HG03558 (cell line): Measurements from ENCODE around the gene BPIFB3.

ENCODE experiments used
- ATAC-seq: cut with Tn5 transposase; IDR thresholded peaks from one replicate; pipeline ENCODE4 v1.9.1; 2021; ENCODE audit warnings: moderate number of reproducible peaks; ENCODE audit not compliant: unreplicated experiment; ENCODE audit errors: extremely low read depth

Gene BPIFB3

GRCh38 chr20:33015114-33015484 lies 38.6 kb upstream of the BPIFB3 start:
- ATAC-seq = no peak

GRCh38 chr20:33015700-33016580 lies 37.8 kb upstream of the BPIFB3 start:
- no peak for ATAC-seq

- ATAC-seq = no peak
These were observed 37.1 kb upstream of the BPIFB3 start for GRCh38 chr20:33016581-33017109.

DNA sequence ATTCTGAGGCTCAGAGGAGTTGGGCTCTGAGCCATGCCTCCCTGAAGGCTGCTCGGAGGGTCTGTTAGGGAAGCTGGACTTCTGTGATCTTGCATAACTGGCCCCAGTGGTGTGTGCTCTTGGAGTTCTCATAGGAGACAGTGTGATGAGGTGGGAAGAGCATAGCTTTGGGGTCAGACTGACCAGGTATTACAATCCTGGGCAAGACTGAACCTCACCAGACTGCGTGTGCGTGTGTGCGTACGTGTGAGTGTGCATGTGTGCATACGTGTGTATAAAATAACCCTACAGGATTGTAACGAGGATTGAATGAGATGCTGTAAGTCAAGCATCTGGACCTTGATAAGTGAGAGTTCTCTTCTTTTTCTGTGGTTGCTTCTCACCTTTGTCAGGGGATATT lies 36.2 kb upstream of the BPIFB3 start:
- ATAC-seq = no peak

- no peak for ATAC-seq
These were observed 35.4 kb upstream of the BPIFB3 start for GRCh38 chr20:33018169-33018931.

DNA sequence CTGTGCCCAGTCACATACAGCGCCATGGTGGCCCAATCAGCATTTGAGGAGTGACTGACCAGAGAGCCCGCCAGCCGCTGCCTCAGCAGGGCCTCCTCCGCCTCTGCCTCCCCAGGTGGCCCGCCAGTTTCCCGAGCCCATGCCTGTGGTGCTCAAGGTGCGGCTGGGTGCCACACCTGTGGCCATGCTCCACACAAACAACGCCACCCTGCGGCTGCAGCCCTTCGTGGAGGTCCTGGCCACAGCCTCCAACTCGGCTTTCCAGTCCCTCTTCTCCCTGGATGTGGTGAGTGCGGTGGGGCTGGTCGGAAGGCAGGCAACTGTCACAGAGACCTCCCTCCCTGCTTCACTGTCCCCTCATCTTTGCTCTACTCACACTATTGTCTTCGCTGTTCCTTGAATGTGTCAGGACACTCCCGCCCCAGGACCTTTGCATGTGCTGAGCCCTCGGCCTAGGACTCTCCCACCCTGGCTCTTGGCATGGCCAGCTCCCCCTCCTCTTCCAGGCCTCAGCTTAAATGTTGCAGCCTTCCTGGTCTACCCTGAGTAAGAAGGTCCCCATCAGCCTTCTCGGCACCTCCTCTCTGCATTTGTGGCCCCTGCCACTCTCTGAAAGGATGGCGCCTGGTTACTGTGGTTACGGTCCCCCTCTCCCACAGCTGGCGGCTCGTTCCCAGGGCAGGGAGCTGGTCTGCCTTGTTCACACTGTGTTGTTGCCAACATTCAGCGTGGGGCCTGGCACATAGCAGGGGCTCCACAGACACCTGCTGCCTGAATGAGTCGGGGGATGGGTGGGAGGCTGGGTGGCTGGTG lies 34.0 kb upstream of the BPIFB3 start:
- ATAC-seq = no peak

DNA sequence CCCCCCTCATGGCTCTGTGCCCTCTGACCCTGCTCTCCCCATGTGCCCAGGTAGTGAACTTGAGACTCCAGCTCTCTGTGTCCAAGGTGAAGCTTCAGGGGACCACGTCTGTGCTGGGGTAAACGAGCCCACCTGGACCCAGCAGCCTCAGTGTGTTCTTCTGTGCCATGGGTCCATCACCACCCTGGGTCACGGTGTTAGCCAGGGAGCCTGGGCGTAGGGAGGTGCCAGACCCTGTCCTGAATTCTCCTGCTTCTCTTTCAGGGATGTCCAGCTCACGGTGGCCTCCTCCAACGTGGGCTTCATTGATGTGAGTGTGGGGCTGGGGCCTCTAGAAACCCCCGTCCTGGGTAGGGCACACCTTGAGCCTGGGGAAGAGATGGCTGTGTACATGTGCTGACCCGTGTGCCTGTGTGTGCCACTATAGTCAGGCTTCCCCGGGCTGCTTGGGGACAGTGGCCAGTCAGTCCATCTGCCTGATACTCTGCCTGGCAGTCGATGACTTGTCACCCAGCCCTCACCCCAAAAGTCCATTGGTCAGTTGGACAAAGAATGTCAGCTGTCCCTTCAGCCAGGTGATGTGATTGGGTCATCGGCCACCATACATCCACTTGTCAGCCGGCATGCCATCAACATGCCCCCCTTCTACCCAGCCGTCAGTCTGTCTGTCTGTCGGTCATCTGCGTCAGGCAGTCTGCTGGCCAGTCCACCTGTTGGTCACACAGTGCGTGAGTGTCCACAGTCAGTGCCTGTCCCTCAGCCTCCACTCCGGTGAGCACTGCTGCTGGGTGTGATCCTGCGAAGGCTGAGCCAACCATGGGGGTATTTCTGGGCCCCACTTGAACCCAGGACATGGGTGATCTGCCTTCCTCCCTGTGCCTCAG lies 33.2 kb upstream of the BPIFB3 start:
- ATAC-seq = no peak

DNA sequence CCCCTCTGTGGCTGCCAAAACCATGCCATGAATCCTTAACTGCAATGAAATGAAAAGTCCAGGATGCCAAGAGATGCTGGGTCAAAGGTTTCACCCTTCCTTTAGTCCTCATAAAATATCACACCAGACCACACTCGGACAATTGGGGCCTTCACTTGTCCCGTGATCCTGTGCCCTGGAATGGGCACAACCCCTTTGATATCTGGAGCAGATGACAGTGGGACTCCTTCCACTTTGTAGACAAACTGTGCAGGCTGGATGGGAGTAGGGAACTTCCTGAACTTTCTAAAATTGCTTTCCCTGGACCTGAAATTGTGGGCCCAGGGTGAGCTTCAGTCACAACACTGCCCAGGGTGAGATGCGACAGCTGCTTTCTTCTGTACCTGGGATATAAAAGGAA lies 31.8 kb upstream of the BPIFB3 start:
- ATAC-seq = no peak

DNA sequence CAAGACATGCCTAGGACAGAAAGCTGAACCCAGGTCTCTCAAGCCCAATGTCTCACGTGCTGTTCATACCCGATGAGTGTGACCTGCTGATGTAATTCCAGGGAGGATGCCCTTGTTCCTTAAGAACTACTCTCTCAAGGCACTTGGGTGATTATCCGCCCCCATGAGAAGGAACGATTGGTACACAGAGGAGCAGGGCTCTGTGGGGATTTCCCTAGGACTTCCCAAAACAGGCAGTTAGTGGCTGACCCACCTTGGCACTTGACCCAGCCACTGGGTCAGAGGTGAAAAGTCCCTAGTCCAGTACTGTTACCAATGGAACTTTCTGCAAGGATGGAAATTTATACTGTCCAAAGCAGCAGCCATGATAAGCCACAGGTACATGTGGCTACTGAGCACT lies 31.4 kb upstream of the BPIFB3 start:
- no peak for ATAC-seq

GRCh38 chr20:33022694-33023438 lies 30.8 kb upstream of the BPIFB3 start:
- ATAC-seq = no peak

GRCh38 chr20:33023439-33024242 lies 30.1 kb upstream of the BPIFB3 start:
- ATAC-seq = no peak

DNA sequence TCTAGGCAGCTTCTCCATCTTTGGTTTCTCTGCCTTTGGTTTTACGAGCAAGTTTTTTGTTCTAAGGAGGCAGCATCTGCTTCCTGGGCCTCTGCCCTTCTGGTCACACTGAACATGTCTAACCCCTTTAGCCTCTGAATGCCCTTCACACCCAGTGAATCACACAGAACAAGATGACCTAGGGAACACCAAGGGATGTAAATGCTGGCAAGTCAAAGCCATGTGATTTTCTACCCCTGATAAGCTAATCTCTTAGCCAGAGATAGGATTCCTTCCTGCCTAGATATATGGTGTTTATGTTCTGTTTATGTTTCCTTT lies 29.5 kb upstream of the BPIFB3 start:
- ATAC-seq = no peak

DNA sequence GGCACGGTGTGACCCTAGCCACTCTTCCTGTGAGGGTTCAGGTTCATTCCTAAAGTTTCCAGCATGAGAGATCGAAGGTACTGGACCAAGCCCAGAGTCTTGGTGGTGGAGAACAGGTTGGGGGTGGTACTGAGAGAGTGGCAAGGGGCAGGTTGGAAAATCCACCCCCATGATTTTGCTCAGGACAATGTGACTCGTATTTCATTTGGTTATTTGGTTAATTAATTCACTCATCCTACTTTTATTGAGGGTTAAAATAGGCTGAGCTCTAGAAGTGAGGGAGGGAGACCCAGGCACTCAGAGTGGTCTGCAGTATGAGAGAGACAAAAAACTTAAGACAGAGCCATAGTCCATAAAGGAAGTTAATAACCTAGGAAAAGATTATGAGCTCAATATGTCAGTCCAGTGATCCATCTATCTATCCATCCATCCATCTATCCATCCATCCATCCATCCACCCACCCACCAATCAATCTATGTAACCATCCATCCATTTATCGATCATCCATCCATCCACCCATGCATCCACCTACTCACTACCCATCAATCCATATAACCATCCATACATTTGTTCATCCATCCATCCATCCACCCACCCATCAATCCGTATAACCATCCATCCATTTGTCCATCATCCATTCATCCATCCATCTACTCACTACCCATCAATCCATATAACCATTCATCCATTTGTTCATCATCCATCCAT lies 28.9 kb upstream of the BPIFB3 start:
- ATAC-seq = no peak

GRCh38 chr20:33025318-33025876 lies 28.3 kb upstream of the BPIFB3 start:
- no peak for ATAC-seq

DNA sequence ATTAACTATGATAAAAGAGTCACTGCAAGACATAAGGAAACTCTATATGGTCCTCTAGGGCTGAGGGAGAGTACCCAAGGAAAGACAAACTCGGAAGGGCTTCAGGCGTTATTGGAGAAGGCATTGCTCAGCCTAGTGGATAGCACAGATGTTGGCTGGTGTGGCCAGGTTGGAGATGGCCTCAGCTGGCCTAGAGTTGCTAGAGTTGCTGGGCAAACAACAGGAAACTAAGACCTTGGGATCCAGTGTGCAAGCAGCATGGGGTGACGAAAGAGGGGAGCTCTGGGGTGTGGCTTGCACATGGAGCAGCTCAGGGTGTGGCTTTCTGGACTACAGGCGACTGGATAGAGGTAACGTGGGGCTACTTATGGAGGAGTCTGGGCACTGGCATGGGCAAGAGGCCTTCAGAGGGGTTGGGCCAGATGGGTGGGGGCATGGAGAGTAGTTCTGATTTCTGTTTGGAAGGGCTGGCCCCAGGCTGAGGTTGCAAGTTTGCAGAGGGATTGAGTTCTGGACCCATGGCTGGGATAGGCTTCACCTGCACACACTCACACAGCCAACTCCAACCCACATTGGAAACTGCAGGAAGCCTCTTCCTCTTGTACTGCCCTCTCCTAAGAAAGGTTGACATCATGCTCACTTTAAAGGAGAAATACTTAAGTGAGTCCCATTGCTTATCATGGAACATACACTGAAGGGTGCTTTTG lies 27.5 kb upstream of the BPIFB3 start:
- ATAC-seq = no peak

GRCh38 chr20:33026779-33027759 lies 26.6 kb upstream of the BPIFB3 start:
- ATAC-seq = no peak
